ENCODE measurements around the gene YTHDC2. TPM values are rescaled to one million over a fixed set of nuclear protein-coding genes. Genes with fewer than 3 reads are reported as not detected.
"Not testable (repeated sequence)": the region's sequence is repeated elsewhere in the genome, so short reads cannot be mapped to it uniquely, and the experiment has no call there.

Gene YTHDC2
- total RNA-seq, 1 donor from 2014 or later: 37.3 TPM

GRCh38 chr5:113581388-113581787 lies 67.9 kb downstream of the YTHDC2 start:
- Mint-ChIP-seq H3K9me3 (ENCODE audit: low read depth) (no peaks in the 10 kb centered on the region), H3K36me3 (ENCODE audit: insufficient read depth) (peaks cover 16% of the 10 kb centered on the region), H3K4me3 (ENCODE audit: low read depth) (no peak overlapping the region), H3K27ac (no peak overlapping the region), H3K27me3 (no peaks in the 10 kb centered on the region), H3K4me1 (ENCODE audit: low read depth) (no peaks in the 10 kb centered on the region)
- no peak for TF ChIP-seq CTCF (IDR thresholded peaks at IDR 0.05; ENCODE audit: unreplicated experiment)
- DNase-seq (ENCODE audit: low spot score, unreplicated experiment): no peak

GRCh38 chr5:113598150-113598549 lies 84.7 kb downstream of the YTHDC2 start:
- no peaks in the 10 kb centered on the region for H3K9me3 Mint-ChIP-seq (ENCODE audit: low read depth)
- no peaks in the 10 kb centered on the region for H3K4me1 Mint-ChIP-seq (ENCODE audit: low read depth)
- no peaks in the 10 kb centered on the region for H3K27me3 Mint-ChIP-seq

GRCh38 chr5:113598926-113599325 lies 85.4 kb downstream of the YTHDC2 start:
- Mint-ChIP-seq H3K4me1 (ENCODE audit: low read depth) (no peaks in the 10 kb centered on the region), H3K27ac (no peak overlapping the region)

More at GRCh38 chr5:113598150-113598549, 84.7 kb downstream of the YTHDC2 start:
- peaks cover 11% of the 10 kb centered on the region for H3K36me3 Mint-ChIP-seq (ENCODE audit: insufficient read depth)
- H3K4me3 Mint-ChIP-seq (ENCODE audit: low read depth): no peak overlapping the region
- no peak for DNase-seq (ENCODE audit: low spot score, unreplicated experiment)
- H3K27ac Mint-ChIP-seq: no peak overlapping the region
- no peak for TF ChIP-seq CTCF (IDR thresholded peaks at IDR 0.05; ENCODE audit: unreplicated experiment)

DNA sequence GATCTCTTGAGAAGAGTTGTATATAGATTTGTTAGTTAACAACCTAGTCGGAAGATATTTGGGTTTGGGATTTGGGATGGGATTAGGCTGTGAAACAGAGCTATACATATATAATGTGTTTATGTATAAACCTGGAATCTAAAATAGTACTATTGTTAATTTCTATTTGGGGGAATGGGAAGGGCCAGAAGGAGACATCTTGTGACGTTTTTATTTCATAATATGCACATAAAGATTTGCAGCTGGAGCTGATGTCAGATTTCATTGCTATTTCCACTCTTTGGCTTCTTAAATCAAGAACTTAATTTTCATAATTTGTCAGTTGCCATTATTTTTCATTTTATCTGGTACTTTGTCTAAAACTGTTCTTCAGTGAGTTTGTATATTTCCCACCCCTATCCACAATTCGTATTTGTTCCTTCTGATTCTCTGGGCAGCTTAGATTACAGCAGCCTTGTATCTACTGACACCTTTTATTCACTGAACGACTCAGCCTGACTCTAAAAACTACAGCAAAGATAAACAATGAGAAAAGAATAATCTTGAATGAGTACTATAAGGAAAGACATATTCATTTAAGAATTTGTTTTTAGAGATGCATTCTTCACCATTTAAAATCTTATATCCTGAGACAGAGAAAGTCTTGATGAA lies 86.9 kb downstream of the YTHDC2 start:
- no peak for DNase-seq (ENCODE audit: low spot score, unreplicated experiment)
- Mint-ChIP-seq H3K4me1 (ENCODE audit: low read depth) (no peaks in the 10 kb centered on the region), H3K4me3 (ENCODE audit: low read depth) (no peak overlapping the region), H3K9me3 (ENCODE audit: low read depth) (no peaks in the 10 kb centered on the region), H3K27ac (no peak overlapping the region), H3K27me3 (no peaks in the 10 kb centered on the region), H3K36me3 (ENCODE audit: insufficient read depth) (peaks cover 3% of the 10 kb centered on the region)
- no peak for TF ChIP-seq CTCF (IDR thresholded peaks at IDR 0.05; ENCODE audit: unreplicated experiment)

More at GRCh38 chr5:113598926-113599325, 85.4 kb downstream of the YTHDC2 start:
- Mint-ChIP-seq H3K36me3 (ENCODE audit: insufficient read depth) (peaks cover 7% of the 10 kb centered on the region), H3K4me3 (ENCODE audit: low read depth) (no peak overlapping the region), H3K9me3 (ENCODE audit: low read depth) (no peaks in the 10 kb centered on the region), H3K27me3 (no peaks in the 10 kb centered on the region)
- TF ChIP-seq CTCF (IDR thresholded peaks at IDR 0.05; ENCODE audit: unreplicated experiment): no peak
- DNase-seq (ENCODE audit: low spot score, unreplicated experiment): no peak

DNA sequence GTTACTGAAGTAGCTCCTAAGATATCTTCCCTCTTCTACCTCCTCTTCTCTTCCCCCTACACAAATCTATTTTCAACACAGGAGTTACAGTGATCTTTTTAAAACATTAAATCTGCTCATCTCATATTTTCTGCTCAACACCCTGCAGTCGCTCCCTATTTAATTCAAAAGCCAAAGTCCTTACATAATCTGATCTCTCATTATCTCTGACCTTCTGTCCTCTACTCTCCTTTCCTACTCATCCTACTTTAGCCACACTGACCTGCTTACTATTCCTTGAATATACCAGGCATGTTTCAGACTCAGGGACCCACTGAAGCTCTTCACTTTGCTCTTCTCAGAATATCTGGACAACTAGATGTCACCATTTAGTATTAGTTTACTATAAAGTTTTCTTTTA lies 87.9 kb downstream of the YTHDC2 start:
- Mint-ChIP-seq H3K36me3 (ENCODE audit: insufficient read depth) (peaks cover 3% of the 10 kb centered on the region), H3K4me1 (ENCODE audit: low read depth) (peaks cover 2% of the 10 kb centered on the region), H3K27me3 (peaks cover 3% of the 10 kb centered on the region), H3K4me3 (ENCODE audit: low read depth) (no peak overlapping the region), H3K9me3 (ENCODE audit: low read depth) (no peaks in the 10 kb centered on the region), H3K27ac (no peak overlapping the region)
- TF ChIP-seq CTCF (IDR thresholded peaks at IDR 0.05; ENCODE audit: unreplicated experiment): no peak
- no peak for DNase-seq (ENCODE audit: low spot score, unreplicated experiment)

DNA sequence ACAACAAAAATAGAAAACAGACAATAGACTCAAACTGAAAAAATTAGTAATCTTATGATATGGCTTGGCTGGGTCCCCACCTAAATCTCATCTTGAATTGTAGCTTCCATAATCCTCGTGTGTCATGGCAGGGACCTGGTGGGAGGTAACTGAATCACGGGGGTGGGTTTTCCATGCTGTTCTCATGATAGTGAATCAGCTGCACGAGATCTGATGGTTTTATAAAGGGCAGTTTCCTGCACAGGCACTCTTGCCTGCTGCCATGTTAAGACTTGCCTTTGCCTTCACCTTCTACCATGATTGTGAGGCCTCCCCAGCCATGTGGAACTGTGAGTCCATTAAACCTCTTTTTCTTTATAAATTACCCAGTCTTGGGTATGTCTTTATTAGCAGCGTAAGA lies 89.8 kb downstream of the YTHDC2 start:
- H3K4me3 Mint-ChIP-seq (ENCODE audit: low read depth); DNase-seq (ENCODE audit: low spot score, unreplicated experiment); H3K4me1 Mint-ChIP-seq (ENCODE audit: low read depth); H3K9me3 Mint-ChIP-seq (ENCODE audit: low read depth); H3K36me3 Mint-ChIP-seq (ENCODE audit: insufficient read depth); H3K27me3 Mint-ChIP-seq; H3K27ac Mint-ChIP-seq: not testable (repeated sequence)

Measured in progenitor cell of endocrine pancreas (in vitro differentiated cells).